Measurements from ENCODE around the gene OCA2. TPM values are rescaled to one million over a fixed set of nuclear protein-coding genes. Genes with fewer than 3 reads are reported as not detected.

The OCA2 gene
- total RNA-seq, 1 donor from 2014 or later, result 1.7 TPM

- no peak for DNase-seq
- Mint-ChIP-seq H3K36me3 (ENCODE audit: unreplicated experiment) (peaks cover 6% of the 10 kb centered on the region), H3K4me1 (ENCODE audit: low read depth, unreplicated experiment) (no peaks in the 10 kb centered on the region), H3K4me3 (ENCODE audit: unreplicated experiment) (no peak overlapping the region), H3K27ac (ENCODE audit: unreplicated experiment) (no peak overlapping the region), H3K27me3 (ENCODE audit: unreplicated experiment) (no peaks in the 10 kb centered on the region), H3K9me3 (ENCODE audit: unreplicated experiment) (peaks cover 2% of the 10 kb centered on the region)
- no peak for TF ChIP-seq CTCF (IDR thresholded peaks at IDR 0.05; ENCODE audit: partially characterized antibody, unreplicated experiment)
Measured at GRCh38 chr15:27771892-27772291, 327.2 kb downstream of the OCA2 start.

- Mint-ChIP-seq H3K36me3 (ENCODE audit: unreplicated experiment) (peaks cover 6% of the 10 kb centered on the region), H3K9me3 (ENCODE audit: unreplicated experiment) (peaks cover 4% of the 10 kb centered on the region), H3K4me1 (ENCODE audit: low read depth, unreplicated experiment) (no peaks in the 10 kb centered on the region), H3K4me3 (ENCODE audit: unreplicated experiment) (no peak overlapping the region), H3K27me3 (ENCODE audit: unreplicated experiment) (no peaks in the 10 kb centered on the region), H3K27ac (ENCODE audit: unreplicated experiment) (no peak overlapping the region)
- TF ChIP-seq CTCF (IDR thresholded peaks at IDR 0.05; ENCODE audit: partially characterized antibody, unreplicated experiment), result no peak
- no peak for DNase-seq
Measured at GRCh38 chr15:27770769-27771554, 328.2 kb downstream of the OCA2 start.

- Mint-ChIP-seq H3K27me3 (ENCODE audit: unreplicated experiment) (no peaks in the 10 kb centered on the region), H3K4me1 (ENCODE audit: low read depth, unreplicated experiment) (no peaks in the 10 kb centered on the region), H3K27ac (ENCODE audit: unreplicated experiment) (no peak overlapping the region), H3K4me3 (ENCODE audit: unreplicated experiment) (no peak overlapping the region), H3K36me3 (ENCODE audit: unreplicated experiment) (peaks cover 6% of the 10 kb centered on the region), H3K9me3 (ENCODE audit: unreplicated experiment) (peaks cover 4% of the 10 kb centered on the region)
- no peak for DNase-seq
- no peak for TF ChIP-seq CTCF (IDR thresholded peaks at IDR 0.05; ENCODE audit: partially characterized antibody, unreplicated experiment)
Measured at GRCh38 chr15:27770086-27770607, 329.0 kb downstream of the OCA2 start.

- Mint-ChIP-seq H3K9me3 (ENCODE audit: unreplicated experiment) (peaks cover 4% of the 10 kb centered on the region), H3K4me1 (ENCODE audit: low read depth, unreplicated experiment) (no peaks in the 10 kb centered on the region), H3K4me3 (ENCODE audit: unreplicated experiment) (no peak overlapping the region), H3K36me3 (ENCODE audit: unreplicated experiment) (peaks cover 6% of the 10 kb centered on the region), H3K27me3 (ENCODE audit: unreplicated experiment) (no peaks in the 10 kb centered on the region), H3K27ac (ENCODE audit: unreplicated experiment) (no peak overlapping the region)
- no peak for TF ChIP-seq CTCF (IDR thresholded peaks at IDR 0.05; ENCODE audit: partially characterized antibody, unreplicated experiment)
- DNase-seq, result no peak
Measured at GRCh38 chr15:27769652-27770051, 329.5 kb downstream of the OCA2 start.

All from glutamatergic neuron (in vitro differentiated cells).